Measurements from ENCODE around the gene ANXA1. TPM values are rescaled to one million over a fixed set of nuclear protein-coding genes. Genes with fewer than 3 reads are reported as not detected.

ANXA1 gene
- total and polyA plus RNA-seq, 10 of the 15 experiments (the other 5 are each of a cell fraction or from before 2014, with no cell fraction given): 6.6 to 30.1 (median 12.6) TPM

GRCh38 chr9:73155968-73156864 lies 4.6 kb downstream of the ANXA1 start:
- ATAC-seq (peak; percentile 47), FAIRE-seq (no peak), DNase-seq (ENCODE audit: low read depth, low spot score) (no peak)
- Histone ChIP-seq H3K4me2 (ENCODE audit: control insufficient read depth, insufficient read depth) (no peak overlapping the region), H2AFZ (ENCODE audit: control insufficient read depth, low read depth, low read length) (no peak overlapping the region), H3K79me2 (ENCODE audit: control insufficient read depth, insufficient read depth, low read length) (no peaks in the 10 kb centered on the region), H3K4me1 (ENCODE audit: control insufficient read depth, insufficient read depth, low read length) (no peaks in the 10 kb centered on the region; the same call in 1 of the 2 replicates), H3K9me3 (replicated peaks; ENCODE audit: control insufficient read depth, insufficient read depth, low read length) (no peaks in the 10 kb centered on the region), H3K9ac (ENCODE audit: control insufficient read depth, insufficient read depth, low read length) (no peak overlapping the region), H3K36me3 (ENCODE audit: control insufficient read depth in 2 of 2, insufficient read depth in 2 of 2, low read length in 1 of 2) (no peaks in the 10 kb centered on the region), H3K27me3 (replicated peaks in 1 of 2; ENCODE audit: control insufficient read depth in 2 of 2, insufficient read depth in 2 of 2, low read length in 1 of 2) (no peaks in the 10 kb centered on the region), H3K4me3 (no peak overlapping the region), H3K27ac (ENCODE audit: control insufficient read depth, insufficient read depth) (no peak overlapping the region), H4K20me1 (ENCODE audit: control insufficient read depth, insufficient read depth) (no peaks in the 10 kb centered on the region)
- CTCF ChIA-PET: no interaction called here
- intact Hi-C loops (cut with micrococcal nuclease; ENCODE audit: unreplicated experiment): no loop called here
- POLR2A ChIA-PET: no interaction called here
- in situ Hi-C loops (cut with MboI): no loop called here
- WGBS (ENCODE audit: insufficient coverage, insufficient replicate concordance, low lambda C conversion rate, missing lambda C conversion rate): 34% methylated on average over 4 of the region's 4 CpGs
- RAD21 ChIA-PET (ENCODE audit: unreplicated experiment): no interaction called here
- no TSS peak for BruUV-seq (replicated peaks)
- SMC1A ChIA-PET (ENCODE audit: uncharacterized antibody, unreplicated experiment): interaction anchor here (0.6 to 1.9 kb wide), 4 partner anchors 9 to 1995 kb away, joined by 4 to 14 read pairs (median 6); no protein-coding TSS in a partner anchor
- TF ChIP-seq NR2C1 (IDR thresholded peaks at IDR 0.05) (no peak), FOXK2 (IDR thresholded peaks at IDR 0.05) (no peak), CBFB (IDR thresholded peaks at IDR 0.05; ENCODE audit: low read depth) (no peak), SRF (IDR thresholded peaks at IDR 0.05; ENCODE audit: low read depth in 2 of 2, low read length in 2 of 2) (no peak), RUNX3 (IDR thresholded peaks at IDR 0.05; ENCODE audit: low read length) (no peak), HCFC1 (IDR thresholded peaks at IDR 0.05; ENCODE audit: low read length) (no peak), POU2F2 (IDR thresholded peaks at IDR 0.05; ENCODE audit: borderline replicate concordance, low read depth, low read length) (no peak), IKZF1 (conservative IDR thresholded peaks at IDR 0.05) (peak; percentile 42; the same call in 1 of the 2 replicates), TCF3 (IDR thresholded peaks at IDR 0.05; ENCODE audit: borderline replicate concordance, insufficient read depth, low read depth, low read length) (no peak), CREB1 (IDR thresholded peaks at IDR 0.05; ENCODE audit: low read depth) (no peak), NBN (IDR thresholded peaks at IDR 0.05) (no peak), NRF1 (conservative IDR thresholded peaks at IDR 0.05; ENCODE audit: low read depth, low read length) (no peak), POLR2A (IDR thresholded peaks at IDR 0.05; ENCODE audit: low read depth, low read length) (no peak), IRF3 (IDR thresholded peaks at IDR 0.05) (no peak), POLR2AphosphoS2 (IDR thresholded peaks at IDR 0.05; ENCODE audit: low read depth, low read length) (no peak), RELA (IDR thresholded peaks at IDR 0.05; ENCODE audit: borderline replicate concordance, partially characterized antibody) (no peak), SMAD5 (IDR thresholded peaks at IDR 0.05; ENCODE audit: low read depth) (no peak), RCOR1 (conservative IDR thresholded peaks at IDR 0.05; ENCODE audit: low read depth, low read length) (no peak), RBBP5 (conservative IDR thresholded peaks at IDR 0.05) (no peak), BCL11A (IDR thresholded peaks at IDR 0.05; ENCODE audit: low read depth, low read length) (no peak), MTA2 (IDR thresholded peaks at IDR 0.05; ENCODE audit: low read depth) (peak; percentile 79; the same call in 1 of the 2 replicates), ZNF207 (IDR thresholded peaks at IDR 0.05; ENCODE audit: borderline replicate concordance) (no peak), SUZ12 (IDR thresholded peaks at IDR 0.05; ENCODE audit: unreplicated experiment) (no peak)
- TF ChIP-seq, protein P1, sequence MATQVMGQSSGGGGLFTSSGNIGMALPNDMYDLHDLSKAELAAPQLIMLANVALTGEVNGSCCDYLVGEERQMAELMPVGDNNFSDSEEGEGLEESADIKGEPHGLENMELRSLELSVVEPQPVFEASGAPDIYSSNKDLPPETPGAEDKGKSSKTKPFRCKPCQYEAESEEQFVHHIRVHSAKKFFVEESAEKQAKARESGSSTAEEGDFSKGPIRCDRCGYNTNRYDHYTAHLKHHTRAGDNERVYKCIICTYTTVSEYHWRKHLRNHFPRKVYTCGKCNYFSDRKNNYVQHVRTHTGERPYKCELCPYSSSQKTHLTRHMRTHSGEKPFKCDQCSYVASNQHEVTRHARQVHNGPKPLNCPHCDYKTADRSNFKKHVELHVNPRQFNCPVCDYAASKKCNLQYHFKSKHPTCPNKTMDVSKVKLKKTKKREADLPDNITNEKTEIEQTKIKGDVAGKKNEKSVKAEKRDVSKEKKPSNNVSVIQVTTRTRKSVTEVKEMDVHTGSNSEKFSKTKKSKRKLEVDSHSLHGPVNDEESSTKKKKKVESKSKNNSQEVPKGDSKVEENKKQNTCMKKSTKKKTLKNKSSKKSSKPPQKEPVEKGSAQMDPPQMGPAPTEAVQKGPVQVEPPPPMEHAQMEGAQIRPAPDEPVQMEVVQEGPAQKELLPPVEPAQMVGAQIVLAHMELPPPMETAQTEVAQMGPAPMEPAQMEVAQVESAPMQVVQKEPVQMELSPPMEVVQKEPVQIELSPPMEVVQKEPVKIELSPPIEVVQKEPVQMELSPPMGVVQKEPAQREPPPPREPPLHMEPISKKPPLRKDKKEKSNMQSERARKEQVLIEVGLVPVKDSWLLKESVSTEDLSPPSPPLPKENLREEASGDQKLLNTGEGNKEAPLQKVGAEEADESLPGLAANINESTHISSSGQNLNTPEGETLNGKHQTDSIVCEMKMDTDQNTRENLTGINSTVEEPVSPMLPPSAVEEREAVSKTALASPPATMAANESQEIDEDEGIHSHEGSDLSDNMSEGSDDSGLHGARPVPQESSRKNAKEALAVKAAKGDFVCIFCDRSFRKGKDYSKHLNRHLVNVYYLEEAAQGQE (IDR thresholded peaks at IDR 0.05; ENCODE audit: low read depth, low read length): no peak

Measured in GM12878 (cell line).